ENCODE results near the gene CT45A2.
"Not testable (repeated sequence)": the region's sequence is repeated elsewhere in the genome, so short reads cannot be mapped to it uniquely, and the experiment has no call there.

DNA sequence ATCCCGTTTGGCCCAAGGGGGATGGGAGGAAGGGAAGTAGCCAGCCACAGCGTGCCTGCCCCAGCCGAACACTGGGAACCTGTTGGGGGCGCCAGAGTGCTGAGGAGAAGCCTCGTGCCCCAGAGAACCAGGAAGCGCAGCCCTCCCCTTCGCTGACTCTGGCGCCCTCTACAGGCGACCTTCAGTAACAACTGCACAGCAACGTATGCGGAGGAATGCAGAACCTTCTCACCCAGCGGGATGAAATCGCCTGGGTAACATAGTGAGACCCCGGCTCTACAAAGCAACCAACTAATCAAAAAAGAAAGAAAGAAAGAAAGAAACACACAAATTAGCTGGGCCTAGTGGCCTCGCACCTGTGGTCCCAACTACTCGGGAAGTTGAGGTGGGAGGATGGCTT is 34.4 kb downstream of the CT45A2 start, which contains the start of gene CT45A5:
- TF ChIP-seq, protein P1, sequence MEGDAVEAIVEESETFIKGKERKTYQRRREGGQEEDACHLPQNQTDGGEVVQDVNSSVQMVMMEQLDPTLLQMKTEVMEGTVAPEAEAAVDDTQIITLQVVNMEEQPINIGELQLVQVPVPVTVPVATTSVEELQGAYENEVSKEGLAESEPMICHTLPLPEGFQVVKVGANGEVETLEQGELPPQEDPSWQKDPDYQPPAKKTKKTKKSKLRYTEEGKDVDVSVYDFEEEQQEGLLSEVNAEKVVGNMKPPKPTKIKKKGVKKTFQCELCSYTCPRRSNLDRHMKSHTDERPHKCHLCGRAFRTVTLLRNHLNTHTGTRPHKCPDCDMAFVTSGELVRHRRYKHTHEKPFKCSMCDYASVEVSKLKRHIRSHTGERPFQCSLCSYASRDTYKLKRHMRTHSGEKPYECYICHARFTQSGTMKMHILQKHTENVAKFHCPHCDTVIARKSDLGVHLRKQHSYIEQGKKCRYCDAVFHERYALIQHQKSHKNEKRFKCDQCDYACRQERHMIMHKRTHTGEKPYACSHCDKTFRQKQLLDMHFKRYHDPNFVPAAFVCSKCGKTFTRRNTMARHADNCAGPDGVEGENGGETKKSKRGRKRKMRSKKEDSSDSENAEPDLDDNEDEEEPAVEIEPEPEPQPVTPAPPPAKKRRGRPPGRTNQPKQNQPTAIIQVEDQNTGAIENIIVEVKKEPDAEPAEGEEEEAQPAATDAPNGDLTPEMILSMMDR (IDR thresholded peaks at IDR 0.05), result not testable (repeated sequence)
- not testable (repeated sequence) for TF ChIP-seq POLR2A (IDR thresholded peaks at IDR 0.05)

Measured in suprapubic skin (tissue), 3 donors.